NK-92 (cell line): ENCODE data around the gene ANAPC16.
"Not testable (repeated sequence)": the region's sequence is repeated elsewhere in the genome, so short reads cannot be mapped to it uniquely, and the experiment has no call there.

Experiments
- DNase-seq: peaks from one replicate; lab custom pipeline; 2025; ENCODE audit not compliant: unreplicated experiment; lab: John Stamatoyannopoulos, UW

Gene ANAPC16

GRCh38 chr10:72215611-72216549 is at the start of gene ANAPC16, which contains the start of gene ASCC1:
Gene ANAPC16 (plus strand): TSS chr10:72216012. CDS start chr10:72223915, 7,903 bp downstream.
Gene ASCC1 (minus strand): TSS chr10:72216276. CDS start chr10:72213298, 2,978 bp downstream.
- peak; percentile 49 for DNase-seq

- DNase-seq: no peak
Measured at GRCh38 chr10:72167118-72167517, 48.7 kb upstream of the ANAPC16 start.

GRCh38 chr10:72170263-72170662 is 45.5 kb upstream of the ANAPC16 start:
- no peak for DNase-seq

- DNase-seq: no peak
Measured at GRCh38 chr10:72170733-72171132, 45.1 kb upstream of the ANAPC16 start.

GRCh38 chr10:72171175-72171630 is 44.6 kb upstream of the ANAPC16 start:
- no peak for DNase-seq

GRCh38 chr10:72173262-72173618 is 42.6 kb upstream of the ANAPC16 start:
- no peak for DNase-seq

- no peak for DNase-seq
Measured at GRCh38 chr10:72173619-72174296, 42.1 kb upstream of the ANAPC16 start.

GRCh38 chr10:72174297-72174662 is 41.5 kb upstream of the ANAPC16 start:
- DNase-seq: no peak

GRCh38 chr10:72175149-72175548 is 40.7 kb upstream of the ANAPC16 start:
- no peak for DNase-seq

GRCh38 chr10:72176701-72177100 is 39.1 kb upstream of the ANAPC16 start:
- DNase-seq: no peak

- no peak for DNase-seq
Measured at GRCh38 chr10:72177454-72177853, 38.4 kb upstream of the ANAPC16 start.

- DNase-seq: no peak
Measured at GRCh38 chr10:72184156-72184555, 31.7 kb upstream of the ANAPC16 start.

GRCh38 chr10:72186258-72186981 is 29.4 kb upstream of the ANAPC16 start:
- no peak for DNase-seq

GRCh38 chr10:72186982-72187330 is 28.9 kb upstream of the ANAPC16 start:
- no peak for DNase-seq

- DNase-seq: no peak
Measured at GRCh38 chr10:72194949-72195348, 20.9 kb upstream of the ANAPC16 start.

- no peak for DNase-seq
Measured at GRCh38 chr10:72200883-72201282, 14.9 kb upstream of the ANAPC16 start.

GRCh38 chr10:72201293-72201692 is 14.5 kb upstream of the ANAPC16 start:
- no peak for DNase-seq

- DNase-seq: no peak
Measured at GRCh38 chr10:72204296-72204695, 11.5 kb upstream of the ANAPC16 start.

- DNase-seq: no peak
Measured at GRCh38 chr10:72204724-72205123, 11.1 kb upstream of the ANAPC16 start.

- no peak for DNase-seq
Measured at GRCh38 chr10:72206511-72207229, 9.1 kb upstream of the ANAPC16 start.

- not testable (repeated sequence) for DNase-seq
Measured at GRCh38 chr10:72208526-72208925, 7.3 kb upstream of the ANAPC16 start.
